Measurements from ENCODE around the gene IL12RB2.

Gene IL12RB2

GRCh38 chr1:67312615-67313014, 4.9 kb downstream of the IL12RB2 start:
- H3K4me3 ChIP-seq, result no peak overlapping the region
- TF ChIP-seq CTCF (IDR thresholded peaks at IDR 0.05), result no peak
- DNase-seq (ENCODE audit: low spot score), result no peak
- peak overlapping the region in 1 of 2 donors; percentile 26 for H3K27ac ChIP-seq

- H3K4me3 ChIP-seq, result no peak overlapping the region
- no peak for DNase-seq (ENCODE audit: low spot score)
- no peak overlapping the region for H3K27ac ChIP-seq
- no peak for TF ChIP-seq CTCF (IDR thresholded peaks at IDR 0.05)
Measured at GRCh38 chr1:67313934-67314671, 6.4 kb downstream of the IL12RB2 start.

- no peak for TF ChIP-seq CTCF (IDR thresholded peaks at IDR 0.05)
- no peak for DNase-seq (ENCODE audit: low spot score)
Measured at GRCh38 chr1:67314696-67315095, 7.0 kb downstream of the IL12RB2 start.

GRCh38 chr1:67316180-67316902, 8.7 kb downstream of the IL12RB2 start:
- Histone ChIP-seq H3K27ac (no peak overlapping the region), H3K4me3 (no peak overlapping the region)
- TF ChIP-seq CTCF (IDR thresholded peaks at IDR 0.05), result no peak
- DNase-seq (ENCODE audit: low spot score), result no peak

More at GRCh38 chr1:67314696-67315095, 7.0 kb downstream of the IL12RB2 start:
- H3K27ac ChIP-seq, result no peak overlapping the region
- H3K4me3 ChIP-seq, result no peak overlapping the region

- TF ChIP-seq CTCF (IDR thresholded peaks at IDR 0.05), result no peak
- Histone ChIP-seq H3K27ac (no peak overlapping the region), H3K4me3 (no peak overlapping the region)
- no peak for DNase-seq (ENCODE audit: low spot score)
Measured at GRCh38 chr1:67316918-67317317, 9.2 kb downstream of the IL12RB2 start.

GRCh38 chr1:67317803-67318202, 10.1 kb downstream of the IL12RB2 start:
- DNase-seq (ENCODE audit: low spot score), result no peak
- no peak overlapping the region for H3K4me3 ChIP-seq
- no peak overlapping the region for H3K27ac ChIP-seq
- TF ChIP-seq CTCF (IDR thresholded peaks at IDR 0.05), result no peak

- no peak for TF ChIP-seq CTCF (IDR thresholded peaks at IDR 0.05)
- Histone ChIP-seq H3K27ac (no peak overlapping the region), H3K4me3 (no peak overlapping the region)
- no peak for DNase-seq (ENCODE audit: low spot score)
Measured at GRCh38 chr1:67322442-67322841, 14.8 kb downstream of the IL12RB2 start.
